Hematopoietic multipotent progenitor cell treated with erythropoietin and hydrocortisone succinate and interleukin-3 and kit ligand, for 17 days (in vitro differentiated cells): ENCODE measurements around the gene MTA1.

ENCODE experiments used
- DNase-seq: peaks from one replicate; pipeline ENCODE4 v3.0.0-alpha.2; 2015; ENCODE audit warnings: low spot score

Gene MTA1

GRCh38 chr14:105476831-105477659, 57.4 kb downstream of the MTA1 start:
- DNase-seq = no peak

GRCh38 chr14:105477660-105478397, 58.2 kb downstream of the MTA1 start:
- no peak for DNase-seq

GRCh38 chr14:105478398-105479251, 59.0 kb downstream of the MTA1 start:
- DNase-seq = no peak

GRCh38 chr14:105479431-105480158, 60.0 kb downstream of the MTA1 start:
- no peak for DNase-seq

GRCh38 chr14:105480199-105480746, 60.6 kb downstream of the MTA1 start:
- DNase-seq = no peak

GRCh38 chr14:105480807-105481801, 61.5 kb downstream of the MTA1 start:
- DNase-seq = peak; percentile 85

GRCh38 chr14:105481886-105482457, 62.3 kb downstream of the MTA1 start:
- peak; percentile 93 for DNase-seq

- no peak for DNase-seq
Measured at GRCh38 chr14:105482486-105483110, 63.0 kb downstream of the MTA1 start.

- no peak for DNase-seq
Measured at GRCh38 chr14:105483300-105484068, 63.9 kb downstream of the MTA1 start.

GRCh38 chr14:105484069-105484996, 64.7 kb downstream of the MTA1 start:
- no peak for DNase-seq

GRCh38 chr14:105484997-105485393, 65.4 kb downstream of the MTA1 start:
- DNase-seq = no peak

GRCh38 chr14:105485739-105486162, 66.1 kb downstream of the MTA1 start:
- DNase-seq = peak; percentile 65

- DNase-seq = peak; percentile 31
Measured at GRCh38 chr14:105486163-105486973, 66.7 kb downstream of the MTA1 start, which contains the start of gene CRIP1. Gene CRIP1, plus strand, starts transcription at chr14:105486886. Its CDS starts 374 bp downstream, at chr14:105487260.

- DNase-seq = no peak
Measured at GRCh38 chr14:105486974-105487448, 67.4 kb downstream of the MTA1 start.

GRCh38 chr14:105487449-105487985, 67.9 kb downstream of the MTA1 start:
- DNase-seq = no peak
